Neutrophil (primary cell): ENCODE measurements around the gene PDILT.
"Not testable (repeated sequence)": the region's sequence is repeated elsewhere in the genome, so short reads cannot be mapped to it uniquely, and the experiment has no call there.

Experiments used
- H3K27ac ChIP-seq: fragments of 200-600 bp; sonication (generic); 2 replicates; pipeline ENCODE4 v1.5.1; 2016; ENCODE audit warnings: mild to moderate bottlenecking, moderate library complexity
- H3K27me3 ChIP-seq: fragments of 200-600 bp; sonication (generic); 2 replicates; pipeline ENCODE4 v1.6.0; 2016; ENCODE audit warnings: mild to moderate bottlenecking
- H3K36me3 ChIP-seq: fragments of 200-600 bp; sonication (generic); 2 replicates; pipeline ENCODE4 v1.5.1; 2017
- H3K4me1 ChIP-seq, 2 experiments: fragments of 200-600 bp in 1 of 2; sonication (generic) in 1 of 2; 1 replicate in 1 of 2; 2 replicates in 1 of 2; pipeline versions ENCODE4 v1.5.1 to v1.6.1; 2013 to 2016; ENCODE audit warnings: low read depth in 1 of 2, low read length in 1 of 2, mild to moderate bottlenecking in 1 of 2, moderate library complexity in 1 of 2; ENCODE audit not compliant: control insufficient read depth in 1 of 2, insufficient read depth in 1 of 2
- H3K4me3 ChIP-seq, 2 experiments: fragments of 200-600 bp in 1 of 2; sonication (generic) in 1 of 2; 1 replicate in 1 of 2; 2 replicates in 1 of 2; pipeline ENCODE4 v1.5.1; 2013 to 2016; ENCODE audit warnings: low read depth in 1 of 2, low read length in 1 of 2, mild to moderate bottlenecking in 1 of 2, moderate library complexity in 1 of 2
- H3K9me3 ChIP-seq: fragments of 200-600 bp; sonication (generic); 2 replicates; pipeline ENCODE4 v1.5.1; 2016
- TF ChIP-seq, protein P1 (sequence below): fragments of 200-600 bp; sonication (generic); IDR thresholded peaks from 2 replicates; pipeline ENCODE4 v1.5.1; 2016; ENCODE audit warnings: antibody characterized with exemption

PDILT gene, protein sequence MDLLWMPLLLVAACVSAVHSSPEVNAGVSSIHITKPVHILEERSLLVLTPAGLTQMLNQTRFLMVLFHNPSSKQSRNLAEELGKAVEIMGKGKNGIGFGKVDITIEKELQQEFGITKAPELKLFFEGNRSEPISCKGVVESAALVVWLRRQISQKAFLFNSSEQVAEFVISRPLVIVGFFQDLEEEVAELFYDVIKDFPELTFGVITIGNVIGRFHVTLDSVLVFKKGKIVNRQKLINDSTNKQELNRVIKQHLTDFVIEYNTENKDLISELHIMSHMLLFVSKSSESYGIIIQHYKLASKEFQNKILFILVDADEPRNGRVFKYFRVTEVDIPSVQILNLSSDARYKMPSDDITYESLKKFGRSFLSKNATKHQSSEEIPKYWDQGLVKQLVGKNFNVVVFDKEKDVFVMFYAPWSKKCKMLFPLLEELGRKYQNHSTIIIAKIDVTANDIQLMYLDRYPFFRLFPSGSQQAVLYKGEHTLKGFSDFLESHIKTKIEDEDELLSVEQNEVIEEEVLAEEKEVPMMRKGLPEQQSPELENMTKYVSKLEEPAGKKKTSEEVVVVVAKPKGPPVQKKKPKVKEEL

DNA sequence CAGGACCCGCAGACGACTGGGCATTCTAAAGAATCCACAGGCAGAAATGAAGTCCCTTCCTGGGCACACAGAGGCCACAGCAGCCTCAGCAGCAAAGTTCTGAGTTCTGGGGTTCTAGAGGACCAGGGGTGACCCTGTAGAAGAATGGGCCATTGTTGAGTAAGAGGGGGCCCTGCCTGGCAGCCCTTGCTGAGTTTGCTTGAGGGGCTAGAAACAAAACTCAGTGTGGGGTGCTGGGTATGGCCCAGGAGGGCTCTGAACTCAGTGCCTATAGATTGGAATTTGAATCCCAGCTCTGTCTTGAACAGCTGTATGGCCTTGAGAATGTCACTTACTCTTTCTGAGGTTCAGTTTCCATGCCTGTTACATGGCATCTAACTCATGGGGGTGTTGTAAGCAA, at the start of gene PDILT:
PDILT (minus strand) TSS at position 101 of the 400 bp plus-strand sequence. CDS start 5,437 bp downstream, outside the sequence.
- Histone ChIP-seq H3K27me3 (no peaks in the 10 kb centered on the region), H3K4me1 (no peaks in the 10 kb centered on the region), H3K27ac (no peak within 1 kb of the TSS), H3K9me3 (no peaks in the 10 kb centered on the region), H3K36me3 (no peaks in the 10 kb centered on the region), H3K4me3 (no peak within 1 kb of the TSS)
- TF ChIP-seq, protein P1, sequence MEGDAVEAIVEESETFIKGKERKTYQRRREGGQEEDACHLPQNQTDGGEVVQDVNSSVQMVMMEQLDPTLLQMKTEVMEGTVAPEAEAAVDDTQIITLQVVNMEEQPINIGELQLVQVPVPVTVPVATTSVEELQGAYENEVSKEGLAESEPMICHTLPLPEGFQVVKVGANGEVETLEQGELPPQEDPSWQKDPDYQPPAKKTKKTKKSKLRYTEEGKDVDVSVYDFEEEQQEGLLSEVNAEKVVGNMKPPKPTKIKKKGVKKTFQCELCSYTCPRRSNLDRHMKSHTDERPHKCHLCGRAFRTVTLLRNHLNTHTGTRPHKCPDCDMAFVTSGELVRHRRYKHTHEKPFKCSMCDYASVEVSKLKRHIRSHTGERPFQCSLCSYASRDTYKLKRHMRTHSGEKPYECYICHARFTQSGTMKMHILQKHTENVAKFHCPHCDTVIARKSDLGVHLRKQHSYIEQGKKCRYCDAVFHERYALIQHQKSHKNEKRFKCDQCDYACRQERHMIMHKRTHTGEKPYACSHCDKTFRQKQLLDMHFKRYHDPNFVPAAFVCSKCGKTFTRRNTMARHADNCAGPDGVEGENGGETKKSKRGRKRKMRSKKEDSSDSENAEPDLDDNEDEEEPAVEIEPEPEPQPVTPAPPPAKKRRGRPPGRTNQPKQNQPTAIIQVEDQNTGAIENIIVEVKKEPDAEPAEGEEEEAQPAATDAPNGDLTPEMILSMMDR = no peak

DNA sequence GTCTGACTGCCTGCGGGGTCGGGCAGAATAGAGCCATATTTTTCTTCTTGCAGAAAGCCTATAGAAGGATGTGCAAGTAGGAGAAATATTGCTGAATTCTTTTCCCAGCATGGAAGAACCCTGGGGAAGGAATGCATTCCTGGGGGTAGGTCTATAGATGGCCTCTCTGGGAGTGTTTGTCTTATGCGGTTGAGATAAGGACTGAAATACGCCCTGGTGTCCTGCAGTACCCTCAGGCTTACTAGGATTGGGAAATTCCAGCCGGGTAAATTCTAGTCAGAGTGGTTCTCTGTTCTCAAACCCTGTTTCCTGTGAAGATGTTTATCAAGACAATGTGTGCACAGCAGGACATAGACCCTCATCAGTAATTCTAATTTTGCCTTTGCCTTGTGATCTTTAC, 49.1 kb upstream of the PDILT start:
- not testable (repeated sequence) for H3K36me3 ChIP-seq, H3K27me3 ChIP-seq, H3K27ac ChIP-seq, H3K4me3 ChIP-seq, H3K4me1 ChIP-seq, H3K9me3 ChIP-seq

DNA sequence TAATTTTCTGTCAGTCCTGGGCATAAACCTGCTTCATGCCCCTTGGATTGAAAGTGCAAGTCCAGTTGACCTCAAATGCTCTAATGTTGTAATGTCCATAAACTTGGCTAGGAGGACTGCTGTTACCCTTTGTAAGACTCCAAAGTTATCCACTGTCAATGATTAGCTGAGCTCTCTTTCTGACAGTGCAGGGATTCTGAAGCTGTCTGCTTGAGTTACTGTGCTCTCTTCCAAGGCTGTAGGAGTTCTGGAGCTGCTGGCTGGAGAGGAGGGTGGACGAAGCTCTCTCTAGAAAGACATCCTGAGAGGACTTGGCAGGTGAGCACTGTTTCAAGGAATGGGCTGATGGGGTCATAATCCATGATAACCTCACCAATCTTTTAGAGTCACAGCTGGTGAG, 46.8 kb upstream of the PDILT start, which contains the start of gene ACSM2A:
ACSM2A (plus strand) TSS at position 158 of the 400 bp plus-strand sequence. CDS start 8,594 bp downstream, outside the sequence.
- H3K9me3 ChIP-seq, H3K36me3 ChIP-seq, H3K27ac ChIP-seq, H3K4me3 ChIP-seq, H3K4me1 ChIP-seq, H3K27me3 ChIP-seq: not testable (repeated sequence)

DNA sequence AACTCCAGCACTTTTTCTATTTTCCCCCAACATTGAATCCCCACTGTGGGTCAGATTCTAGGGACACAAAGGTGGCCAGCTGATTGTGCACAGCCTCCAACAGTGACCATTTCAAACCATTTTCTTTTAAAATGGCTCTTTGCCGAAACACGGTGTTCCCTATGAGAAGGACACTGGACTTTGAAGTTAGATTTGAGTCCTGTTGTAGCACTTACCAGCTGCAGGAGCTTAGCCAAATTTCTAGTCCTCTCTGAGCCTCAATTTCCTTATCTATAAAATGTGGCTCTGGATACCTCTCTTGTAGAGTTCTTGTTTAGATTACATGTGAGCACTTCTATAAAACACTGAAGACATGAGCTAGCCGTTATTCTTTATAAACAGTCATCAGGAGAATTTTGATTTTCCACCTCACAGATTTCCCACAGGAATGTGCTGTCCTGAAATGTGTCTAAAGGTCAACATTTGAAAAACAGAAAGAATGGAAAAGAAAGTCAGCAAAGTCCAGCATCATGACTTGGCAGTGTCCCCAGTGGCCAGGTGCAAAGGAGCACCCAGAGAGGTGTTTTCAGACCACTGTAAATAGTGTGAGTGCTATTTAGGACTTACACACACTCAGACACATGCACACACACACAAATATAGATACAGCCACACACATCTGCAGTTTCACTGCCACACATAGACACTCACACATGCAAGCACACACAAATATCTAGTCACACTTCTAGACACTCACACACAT, 42.3 kb upstream of the PDILT start:
- not testable (repeated sequence) for H3K9me3 ChIP-seq, H3K4me3 ChIP-seq, H3K27ac ChIP-seq, H3K4me1 ChIP-seq, H3K27me3 ChIP-seq, H3K36me3 ChIP-seq

DNA sequence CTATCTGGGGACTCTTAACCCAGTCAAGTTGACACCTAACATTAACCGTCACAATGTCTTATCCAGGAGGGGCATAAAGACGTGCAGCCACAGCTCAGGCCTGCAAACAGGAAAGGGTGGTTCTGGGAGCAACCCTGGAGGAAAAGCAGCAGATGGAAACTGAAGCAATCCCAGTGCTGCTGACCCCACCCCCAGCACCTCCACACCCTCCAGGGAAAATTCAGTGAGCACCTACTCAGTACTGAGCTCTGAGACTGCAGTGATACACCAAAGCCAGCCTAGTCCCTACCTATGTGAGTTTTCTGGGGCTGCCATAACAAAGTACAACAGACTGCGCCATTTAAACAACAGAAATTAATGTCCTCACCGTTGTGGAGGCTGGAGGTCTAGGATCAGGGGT, 37.3 kb upstream of the PDILT start:
- H3K9me3 ChIP-seq, H3K36me3 ChIP-seq, H3K27ac ChIP-seq, H3K4me3 ChIP-seq, H3K27me3 ChIP-seq, H3K4me1 ChIP-seq: not testable (repeated sequence)

DNA sequence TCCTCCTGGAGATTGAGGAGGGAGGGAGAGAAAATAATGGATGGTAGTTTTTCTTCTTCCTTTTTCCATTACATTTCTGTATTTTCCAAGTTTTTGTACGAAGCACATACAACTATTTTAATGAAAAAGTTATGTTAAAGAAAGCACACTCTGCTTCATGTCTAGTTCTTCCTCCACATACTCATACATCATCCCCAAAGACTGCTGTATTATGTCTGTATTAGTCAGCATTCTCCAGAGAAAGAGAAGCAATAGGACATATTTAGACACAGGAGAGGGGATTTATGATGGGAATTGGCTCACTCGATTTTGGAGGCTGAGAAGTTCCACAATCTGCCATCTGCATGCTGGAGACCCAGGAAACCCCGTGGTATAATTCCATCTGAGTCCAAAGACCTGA, 36.7 kb upstream of the PDILT start:
- Histone ChIP-seq H3K27ac (no peak overlapping the region), H3K9me3 (no peaks in the 10 kb centered on the region), H3K36me3 (no peaks in the 10 kb centered on the region), H3K4me1 (no peaks in the 10 kb centered on the region), H3K4me3 (no peak overlapping the region), H3K27me3 (no peaks in the 10 kb centered on the region)
- TF ChIP-seq, protein P1 = no peak

DNA sequence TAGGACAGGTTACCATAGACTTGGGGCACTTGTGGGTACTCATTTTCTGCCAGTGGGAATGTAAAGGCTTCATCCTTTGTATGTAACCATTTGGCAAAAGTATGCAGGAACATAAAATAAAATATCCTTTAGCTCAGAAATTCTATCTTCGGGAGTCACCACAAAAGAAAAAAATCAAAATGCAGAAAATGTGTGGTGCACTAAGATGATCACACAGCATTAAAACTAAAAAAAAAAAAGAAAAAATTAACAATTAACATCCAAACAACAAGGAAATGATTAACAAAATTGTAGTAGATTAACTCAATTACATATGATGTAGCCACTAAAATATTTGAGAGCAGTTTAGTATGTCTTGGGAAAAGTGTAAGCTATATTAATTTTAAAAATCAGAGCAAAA, 36.2 kb upstream of the PDILT start:
- H3K4me1 ChIP-seq, H3K9me3 ChIP-seq, H3K4me3 ChIP-seq, H3K27me3 ChIP-seq, H3K27ac ChIP-seq, H3K36me3 ChIP-seq: not testable (repeated sequence)

DNA sequence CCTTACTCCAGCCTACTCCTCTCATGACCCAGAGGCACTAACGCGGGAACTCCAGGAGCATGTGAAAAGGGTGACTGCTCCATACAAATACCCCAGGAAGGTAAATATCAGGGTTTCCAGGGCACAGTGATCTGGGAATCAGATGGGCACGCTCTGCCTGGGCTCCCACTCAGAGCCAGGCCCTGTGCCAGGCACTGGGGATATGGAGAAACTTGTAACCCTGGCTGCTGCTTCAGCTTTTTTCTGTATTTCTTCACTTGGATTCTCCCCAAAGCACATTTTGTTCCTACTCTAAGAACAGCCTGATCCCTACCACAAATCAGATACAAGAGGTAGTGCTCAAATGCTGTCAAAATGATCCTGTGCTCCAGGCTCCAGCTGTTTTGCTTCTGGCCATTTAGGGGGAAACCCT, 35.3 kb upstream of the PDILT start:
- not testable (repeated sequence) for H3K27me3 ChIP-seq, H3K9me3 ChIP-seq, H3K36me3 ChIP-seq, H3K27ac ChIP-seq, H3K4me1 ChIP-seq, H3K4me3 ChIP-seq

DNA sequence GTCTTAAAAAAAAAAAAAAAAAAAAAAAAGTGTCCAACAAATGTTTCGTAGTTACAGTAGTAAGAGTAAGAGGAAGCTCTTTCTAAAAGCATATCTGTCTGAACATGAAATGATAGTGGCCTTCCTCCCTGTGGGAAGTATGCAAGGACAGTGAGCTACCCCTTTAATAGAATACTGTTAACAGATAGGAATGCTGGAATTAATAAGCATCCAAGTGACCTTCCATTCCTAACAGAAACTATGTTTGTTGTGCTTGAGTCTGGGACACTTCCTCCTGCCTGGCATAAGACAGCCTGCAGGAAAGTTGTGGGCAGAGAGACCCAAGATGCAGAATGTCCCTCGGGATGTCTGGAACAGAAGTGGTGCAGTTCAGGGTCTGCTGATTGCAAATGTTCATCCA, 34.4 kb upstream of the PDILT start:
- not testable (repeated sequence) for H3K36me3 ChIP-seq, H3K4me1 ChIP-seq, H3K27me3 ChIP-seq, H3K27ac ChIP-seq, H3K4me3 ChIP-seq, H3K9me3 ChIP-seq
